ENCODE data around the gene LMOD2.

Gene LMOD2

GRCh38 chr7:123673137-123673732, 17.6 kb downstream of the LMOD2 start:
- DNase-seq (ENCODE audit: low read depth) = no peak

DNA sequence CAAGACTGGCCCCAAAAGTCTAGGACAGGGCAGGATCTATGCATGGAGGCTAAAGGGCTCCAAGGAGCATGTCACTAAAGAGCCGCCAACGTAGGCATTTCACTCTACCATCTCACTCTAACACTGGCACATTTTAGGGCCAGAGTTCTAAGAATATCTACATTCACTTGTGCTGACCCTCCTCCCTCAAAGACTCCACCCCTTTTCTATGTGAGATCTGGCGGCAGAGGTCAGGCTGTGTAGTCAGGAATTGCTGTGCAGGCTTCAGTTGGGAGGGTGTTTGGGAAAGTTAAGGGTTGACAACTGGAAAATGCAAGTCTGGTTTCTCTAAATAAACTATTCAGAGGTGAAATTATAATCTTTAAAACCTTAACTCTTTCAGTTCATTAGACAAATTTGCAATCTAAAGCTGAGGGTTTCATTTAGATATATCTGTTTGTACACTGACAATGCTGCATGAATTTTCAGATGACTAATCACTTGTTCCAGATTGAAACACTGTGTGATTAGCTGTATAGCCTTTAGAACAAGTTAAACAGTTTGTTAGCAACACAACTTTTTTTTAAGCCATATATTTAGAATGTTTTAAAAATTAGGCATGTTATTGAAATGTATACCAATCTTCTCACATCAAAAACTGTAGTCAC, 18.2 kb downstream of the LMOD2 start:
- DNase-seq (ENCODE audit: low read depth) = no peak

DNA sequence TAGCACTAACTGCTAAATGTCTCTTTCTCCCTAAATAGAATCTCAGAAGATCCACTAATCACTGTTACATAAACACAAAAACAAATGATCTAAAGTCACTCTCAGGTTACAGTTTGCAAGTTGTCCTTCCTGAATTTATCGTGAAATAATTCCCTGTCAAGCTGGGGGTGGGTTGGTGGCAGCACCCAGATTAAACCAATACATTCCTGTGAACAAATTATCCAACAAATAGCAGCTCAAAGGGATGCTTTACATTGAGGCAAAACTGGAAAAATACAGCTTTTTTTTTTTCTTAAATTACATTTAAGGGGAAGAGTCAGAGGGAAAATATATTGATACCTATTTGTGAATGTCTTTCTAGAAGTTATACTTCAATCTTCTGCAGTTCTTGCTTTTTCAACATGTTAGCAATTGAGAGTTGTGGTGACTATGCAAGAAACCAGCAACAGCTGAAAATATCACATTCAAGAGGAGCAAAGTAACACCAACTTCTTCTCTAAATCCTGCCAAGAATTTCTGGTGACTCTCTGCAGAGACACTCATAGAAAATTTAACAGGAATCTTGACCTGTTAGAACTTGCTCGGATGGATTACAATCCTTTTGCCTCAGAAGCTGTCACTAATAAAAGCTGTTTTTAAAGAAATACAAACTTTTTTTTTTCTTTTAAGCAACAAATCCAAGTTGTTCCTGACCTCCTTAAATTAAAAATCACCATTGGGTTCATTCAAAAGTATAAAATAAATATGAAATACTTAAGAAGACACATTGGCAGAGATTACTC, 18.9 kb downstream of the LMOD2 start:
- no peak for DNase-seq (ENCODE audit: low read depth)

- DNase-seq (ENCODE audit: low read depth) = no peak
Observed at GRCh38 chr7:123675181-123675473, 19.5 kb downstream of the LMOD2 start.

DNA sequence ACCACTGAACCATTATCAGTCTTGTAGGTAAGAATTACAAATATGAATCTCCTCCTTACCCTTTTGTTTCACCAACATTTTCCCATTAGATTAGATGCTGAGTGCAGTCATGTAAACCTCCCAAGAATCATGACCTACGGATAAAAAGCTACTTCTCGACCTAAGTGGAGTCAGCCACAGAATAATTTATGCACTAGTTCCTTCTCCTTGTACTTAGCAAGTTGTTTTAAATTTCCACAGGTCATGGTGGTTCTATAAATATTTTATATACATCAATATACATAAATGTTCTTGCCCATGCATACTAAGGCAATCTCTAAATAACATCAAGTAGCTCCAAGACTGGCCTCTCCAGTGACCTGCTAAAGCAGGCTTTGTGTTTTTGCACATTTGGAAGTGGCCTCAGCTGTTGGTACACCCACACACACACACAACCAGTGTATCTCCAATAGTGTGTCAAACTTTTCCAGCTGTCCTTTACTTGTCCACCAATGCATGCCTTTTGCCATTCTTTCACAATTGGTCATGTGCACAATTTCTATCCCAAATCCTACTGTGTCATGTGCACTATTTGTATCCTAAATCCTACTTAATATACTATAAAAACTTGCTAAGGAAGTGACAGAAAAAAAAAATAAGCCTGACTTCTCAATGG, 21.5 kb downstream of the LMOD2 start:
- DNase-seq (ENCODE audit: low read depth) = no peak

GRCh38 chr7:123679614-123680013, 23.9 kb downstream of the LMOD2 start:
- no peak for DNase-seq (ENCODE audit: low read depth)

DNA sequence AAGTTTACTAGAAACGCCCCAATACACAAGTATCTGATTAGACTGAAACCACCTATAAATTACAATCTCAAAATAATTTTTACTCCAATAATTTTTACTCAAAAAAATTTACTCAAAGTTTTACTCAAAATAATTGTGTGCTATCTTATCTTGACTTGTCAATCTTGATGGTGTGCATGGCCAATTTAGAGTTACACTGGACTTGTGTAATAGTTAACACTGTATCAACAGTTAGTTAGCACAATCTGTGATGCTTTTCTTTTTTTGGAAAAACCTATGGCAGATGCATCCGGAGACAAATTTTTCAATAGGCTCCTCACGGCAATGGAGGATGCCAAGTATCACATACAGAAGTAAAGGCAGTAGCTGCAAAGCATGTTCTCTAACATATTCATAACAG, 24.9 kb downstream of the LMOD2 start:
- DNase-seq (ENCODE audit: low read depth) = no peak

GRCh38 chr7:123681561-123681960, 25.9 kb downstream of the LMOD2 start:
- no peak for DNase-seq (ENCODE audit: low read depth)

- no peak for DNase-seq (ENCODE audit: low read depth)
Observed at GRCh38 chr7:123682690-123683089, 27.0 kb downstream of the LMOD2 start.

DNA sequence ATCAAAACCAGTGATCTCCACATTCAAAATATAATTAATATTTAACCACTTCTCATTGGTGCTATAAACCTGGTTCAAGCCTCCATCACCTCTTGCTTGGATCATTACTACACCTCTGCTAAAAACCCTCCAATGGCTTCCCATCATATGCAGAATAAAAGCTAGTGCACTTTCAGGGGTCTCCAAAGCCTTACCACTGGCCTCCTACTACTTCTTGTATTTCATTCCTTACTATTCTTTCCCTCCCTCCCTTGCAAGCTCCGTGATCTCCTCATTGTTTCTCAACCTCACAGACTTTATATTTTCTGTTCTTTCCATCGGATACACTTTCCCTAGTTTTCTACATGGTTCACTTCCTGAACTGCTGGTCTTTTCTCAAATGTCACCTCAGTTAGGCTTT, 31.5 kb downstream of the LMOD2 start:
- DNase-seq (ENCODE audit: low read depth) = no peak

- DNase-seq (ENCODE audit: low read depth) = no peak
Observed at GRCh38 chr7:123687727-123688126, 32.1 kb downstream of the LMOD2 start.

DNA sequence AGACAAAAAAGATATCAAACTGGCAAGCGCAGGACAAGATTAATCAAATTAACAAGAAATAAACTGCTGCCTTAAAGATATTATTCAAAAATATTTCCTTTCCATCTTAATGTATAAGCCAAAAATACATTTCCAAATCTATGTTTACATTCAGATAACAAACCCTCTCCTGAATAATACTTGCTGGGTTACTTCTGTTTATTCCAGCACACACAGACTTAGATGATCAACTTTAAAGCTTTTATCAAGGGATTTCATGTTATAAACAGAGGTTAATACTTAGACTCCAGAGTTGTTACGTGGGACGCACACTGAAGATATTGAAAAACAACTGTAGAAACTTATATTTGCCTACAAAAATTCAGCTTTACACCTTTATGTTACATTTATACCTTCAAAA, 33.6 kb downstream of the LMOD2 start:
- no peak for DNase-seq (ENCODE audit: low read depth)

- DNase-seq (ENCODE audit: low read depth) = no peak
Observed at GRCh38 chr7:123690550-123690949, 34.9 kb downstream of the LMOD2 start.

DNA sequence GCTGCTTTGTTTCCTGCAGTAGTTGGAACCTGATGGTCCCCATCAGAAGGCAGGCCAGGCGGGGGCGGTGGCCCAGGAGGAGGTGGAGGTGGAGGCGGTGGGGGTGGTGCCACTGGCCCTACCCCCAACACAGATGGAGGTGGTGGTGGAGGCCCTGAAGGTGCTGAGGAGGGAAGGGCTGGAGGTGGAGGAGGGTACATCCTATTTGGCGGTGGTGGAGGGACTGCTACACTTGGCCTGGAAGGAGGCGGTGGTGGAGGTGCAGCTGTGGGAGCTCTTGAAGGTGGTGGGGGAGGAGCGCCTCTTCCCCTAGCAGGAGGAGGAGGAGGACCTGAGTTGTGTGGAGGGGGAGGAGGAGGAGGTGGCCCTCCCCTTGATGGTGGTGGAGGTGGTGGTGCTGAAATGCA, 36.8 kb downstream of the LMOD2 start:
- DNase-seq (ENCODE audit: low read depth) = no peak

DNA sequence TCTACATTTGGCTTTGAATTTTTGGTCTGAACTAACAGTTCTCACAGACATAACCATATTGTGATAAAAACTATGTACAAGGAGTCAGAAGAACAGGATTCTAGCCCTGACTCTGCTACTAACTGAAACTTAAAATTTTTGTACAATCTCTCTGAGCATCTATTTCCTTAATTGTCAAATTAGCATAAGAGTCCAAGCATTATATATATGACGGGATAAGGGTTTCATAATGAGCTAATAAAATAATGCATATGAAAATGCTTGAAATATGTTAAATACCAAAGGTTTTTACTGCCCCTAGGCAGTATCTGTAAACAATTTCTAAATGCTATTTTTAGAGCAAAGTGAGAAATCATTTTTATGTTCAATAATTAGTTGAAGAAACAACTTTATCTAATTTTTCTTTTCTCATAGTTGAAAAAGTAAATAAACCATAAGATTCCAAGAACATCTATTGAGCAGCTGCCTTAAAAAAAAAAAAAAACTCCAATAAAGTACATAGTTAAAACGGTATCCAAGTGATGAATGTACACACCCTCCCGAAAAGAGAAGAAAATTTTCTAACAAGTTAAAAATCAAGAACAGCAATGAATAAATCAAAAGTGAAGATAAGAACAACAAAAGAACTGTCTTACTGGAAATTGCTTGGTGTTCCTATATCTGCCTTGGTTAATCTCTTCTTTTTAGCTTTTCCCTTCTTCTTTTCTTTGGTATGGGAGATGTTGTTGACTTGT, 40.4 kb downstream of the LMOD2 start:
- no peak for DNase-seq (ENCODE audit: low read depth)

GRCh38 chr7:123705211-123705901, 49.7 kb downstream of the LMOD2 start:
- DNase-seq (ENCODE audit: low read depth) = no peak

DNA sequence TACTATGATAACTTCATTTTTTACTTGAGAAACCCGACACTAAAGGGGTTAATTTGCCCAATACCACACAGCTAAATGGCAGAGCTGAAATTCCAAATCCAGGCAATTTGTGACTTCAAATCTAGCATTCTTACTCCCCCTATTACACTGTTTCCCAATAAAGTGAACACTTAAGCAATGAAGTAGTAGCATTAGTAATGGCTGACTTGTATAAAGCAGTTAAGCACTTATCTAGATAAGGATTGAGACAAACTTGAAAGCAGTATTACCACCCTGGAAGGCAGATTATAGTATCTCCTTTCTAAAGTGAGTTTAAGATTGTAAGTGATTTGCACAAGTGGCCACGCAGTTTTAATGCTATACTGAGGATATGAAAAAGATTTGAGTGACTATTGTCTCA, 53.9 kb downstream of the LMOD2 start:
- no peak for DNase-seq (ENCODE audit: low read depth)

DNA sequence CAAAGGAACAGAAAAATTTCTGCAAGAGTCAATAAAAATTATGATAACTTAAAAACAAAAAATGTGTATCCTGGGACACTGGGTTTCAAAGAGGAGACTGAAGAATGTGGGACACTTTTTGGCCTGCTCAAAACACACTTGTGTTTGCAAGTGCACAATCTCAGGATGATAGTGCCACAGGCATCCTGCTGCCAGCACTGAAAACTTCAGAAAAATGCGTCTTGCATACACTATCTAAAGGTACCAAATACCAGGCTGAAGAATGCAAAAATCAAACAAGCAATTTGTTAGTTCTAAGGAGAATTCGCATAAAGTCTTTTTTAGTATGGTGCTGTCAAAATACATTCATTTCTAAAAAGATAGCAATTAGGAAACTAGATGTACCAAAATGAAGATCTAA, 55.0 kb downstream of the LMOD2 start:
- DNase-seq (ENCODE audit: low read depth) = no peak

DNA sequence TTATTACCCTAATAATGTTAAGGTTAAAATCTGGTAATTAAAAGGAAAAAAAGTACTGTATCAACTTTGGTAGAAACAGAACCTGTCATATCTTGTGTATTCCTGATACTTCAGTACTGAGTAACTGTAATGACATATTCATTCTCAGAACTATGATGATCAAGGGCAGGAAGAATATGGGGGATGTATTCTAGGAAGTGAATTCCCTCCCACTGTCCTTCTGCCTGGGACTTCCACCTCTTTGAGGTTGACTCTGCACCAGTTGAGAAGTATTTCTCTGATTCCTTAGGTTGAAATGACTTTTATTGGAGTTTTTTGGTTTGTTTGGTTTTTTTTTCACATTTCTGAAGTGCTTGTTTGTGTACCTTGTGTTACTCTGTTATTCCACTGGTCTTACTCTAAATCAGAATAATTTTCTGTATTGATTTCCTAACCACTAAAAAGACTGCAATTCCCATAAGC, 56.2 kb downstream of the LMOD2 start:
- DNase-seq (ENCODE audit: low read depth) = no peak

GRCh38 chr7:123712619-123713018, 57.0 kb downstream of the LMOD2 start:
- DNase-seq (ENCODE audit: low read depth) = no peak

Measured in stimulated activated CD8-positive, alpha-beta memory T cell treated with anti-CD3 and anti-CD28 coated beads, Interleukin-15, amount 100 ng/mL, for 1 hour (primary cell).